ENCODE data around the gene TRAPPC5.

- no peak for TF ChIP-seq CTCF (IDR thresholded peaks at IDR 0.05)
- TF ChIP-seq EP300 (IDR thresholded peaks at IDR 0.05), result no peak
Measured at GRCh38 chr19:7661744-7662538, 18.7 kb upstream of the TRAPPC5 start.

Data from stomach (tissue), 4 donors.